MM.1S (cell line): ENCODE measurements around the gene LEMD2.

ENCODE experiments used
- EZH2 ChIP-seq: fragments of 300-600 bp; sonication (generic); optimal IDR thresholded peaks from 2 replicates; pipeline ENCODE3; 2017; ENCODE audit warnings: low read depth, mild to moderate bottlenecking, antibody characterized with exemption, low read length, mixed read lengths
- EZH2phosphoT487 ChIP-seq: fragments of 300-600 bp; sonication (generic); IDR thresholded peaks from 2 replicates; pipeline ENCODE4 v1.6.1; 2018; ENCODE audit warnings: antibody characterized with exemption, low read length
- TF ChIP-seq, protein P1 (sequence below): fragments of 300-600 bp; sonication (generic); IDR thresholded peaks from 2 replicates; pipeline ENCODE4 v1.5.1; 2016; ENCODE audit warnings: antibody characterized with exemption, low read length, mixed read lengths

DNA sequence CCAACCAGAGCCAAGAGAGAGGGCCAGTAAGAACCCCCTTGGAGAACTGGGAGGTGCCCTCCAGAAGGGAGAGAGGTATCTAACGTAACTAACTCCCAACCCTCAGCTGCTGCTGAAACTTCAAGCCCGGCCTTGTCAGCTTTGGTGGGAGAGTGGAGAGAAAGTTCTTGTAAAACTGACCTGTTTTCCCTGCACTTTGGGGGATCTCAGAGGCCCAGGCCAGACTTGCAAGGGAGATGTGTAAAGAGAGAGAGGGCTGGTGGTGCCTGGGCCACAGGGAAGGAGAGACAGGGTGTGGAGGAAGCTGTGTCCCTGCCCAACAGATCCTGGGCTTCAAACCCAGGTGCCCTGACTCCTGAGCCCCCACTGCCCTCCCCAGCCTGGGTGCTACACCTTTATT, 24.9 kb downstream of the LEMD2 start:
- TF ChIP-seq, protein P1, sequence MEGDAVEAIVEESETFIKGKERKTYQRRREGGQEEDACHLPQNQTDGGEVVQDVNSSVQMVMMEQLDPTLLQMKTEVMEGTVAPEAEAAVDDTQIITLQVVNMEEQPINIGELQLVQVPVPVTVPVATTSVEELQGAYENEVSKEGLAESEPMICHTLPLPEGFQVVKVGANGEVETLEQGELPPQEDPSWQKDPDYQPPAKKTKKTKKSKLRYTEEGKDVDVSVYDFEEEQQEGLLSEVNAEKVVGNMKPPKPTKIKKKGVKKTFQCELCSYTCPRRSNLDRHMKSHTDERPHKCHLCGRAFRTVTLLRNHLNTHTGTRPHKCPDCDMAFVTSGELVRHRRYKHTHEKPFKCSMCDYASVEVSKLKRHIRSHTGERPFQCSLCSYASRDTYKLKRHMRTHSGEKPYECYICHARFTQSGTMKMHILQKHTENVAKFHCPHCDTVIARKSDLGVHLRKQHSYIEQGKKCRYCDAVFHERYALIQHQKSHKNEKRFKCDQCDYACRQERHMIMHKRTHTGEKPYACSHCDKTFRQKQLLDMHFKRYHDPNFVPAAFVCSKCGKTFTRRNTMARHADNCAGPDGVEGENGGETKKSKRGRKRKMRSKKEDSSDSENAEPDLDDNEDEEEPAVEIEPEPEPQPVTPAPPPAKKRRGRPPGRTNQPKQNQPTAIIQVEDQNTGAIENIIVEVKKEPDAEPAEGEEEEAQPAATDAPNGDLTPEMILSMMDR, result no peak
- TF ChIP-seq EZH2 (no peak), EZH2phosphoT487 (no peak)
